NCI-H187 treated with DMSO at 0.1 percent for 48 hours (cell line): ENCODE results near the gene MICAL3.

ENCODE experiments used
- DNase-seq: peaks from one replicate; lab custom pipeline; 2025; lab: John Stamatoyannopoulos, UW

MICAL3 gene

GRCh38 chr22:17792299-17792698, 232.1 kb downstream of the MICAL3 start:
- no peak for DNase-seq

- no peak for DNase-seq
Observed at GRCh38 chr22:17791196-17791595, 233.2 kb downstream of the MICAL3 start.

DNA sequence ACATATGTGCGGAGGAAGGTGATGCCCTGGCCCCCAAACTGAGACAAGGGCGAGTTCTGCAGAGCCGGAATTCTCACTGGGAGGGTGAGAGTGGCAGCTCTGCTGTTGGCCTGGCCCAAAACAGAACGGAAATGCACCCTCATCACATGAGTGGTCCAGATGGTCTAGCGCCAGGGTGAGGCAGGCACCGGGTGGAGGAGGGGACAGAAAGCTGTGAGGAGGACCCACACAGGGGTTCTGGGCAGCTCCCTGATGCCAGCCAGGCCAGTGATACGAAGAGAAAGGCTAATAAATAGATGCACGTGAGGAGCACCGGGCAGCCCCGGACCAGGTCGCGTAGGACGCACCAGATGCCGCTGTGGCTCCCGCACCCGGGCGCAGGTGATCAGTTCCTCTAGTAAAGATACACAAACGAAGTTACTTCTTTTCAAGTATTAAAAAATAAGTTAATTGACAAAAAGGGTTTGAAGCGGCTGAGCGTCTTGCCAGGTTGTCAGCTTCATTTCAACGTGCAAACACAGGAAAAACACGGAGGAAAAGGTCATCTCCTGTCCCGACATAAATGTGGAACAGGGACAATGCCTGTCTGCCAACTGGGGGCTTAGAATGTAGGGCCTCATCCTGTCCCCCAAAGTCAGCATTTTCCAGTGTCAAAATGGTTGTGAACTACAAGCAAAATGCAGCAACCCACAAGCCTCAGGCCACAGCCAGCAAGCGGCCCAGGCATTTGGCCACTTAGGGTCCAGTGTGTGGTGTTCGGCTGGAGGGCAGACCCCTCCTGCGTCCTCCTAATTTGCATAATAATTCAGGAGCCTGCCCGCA, 234.8 kb downstream of the MICAL3 start:
- no peak for DNase-seq

- DNase-seq: no peak
Observed at GRCh38 chr22:17788528-17789378, 235.6 kb downstream of the MICAL3 start.

DNA sequence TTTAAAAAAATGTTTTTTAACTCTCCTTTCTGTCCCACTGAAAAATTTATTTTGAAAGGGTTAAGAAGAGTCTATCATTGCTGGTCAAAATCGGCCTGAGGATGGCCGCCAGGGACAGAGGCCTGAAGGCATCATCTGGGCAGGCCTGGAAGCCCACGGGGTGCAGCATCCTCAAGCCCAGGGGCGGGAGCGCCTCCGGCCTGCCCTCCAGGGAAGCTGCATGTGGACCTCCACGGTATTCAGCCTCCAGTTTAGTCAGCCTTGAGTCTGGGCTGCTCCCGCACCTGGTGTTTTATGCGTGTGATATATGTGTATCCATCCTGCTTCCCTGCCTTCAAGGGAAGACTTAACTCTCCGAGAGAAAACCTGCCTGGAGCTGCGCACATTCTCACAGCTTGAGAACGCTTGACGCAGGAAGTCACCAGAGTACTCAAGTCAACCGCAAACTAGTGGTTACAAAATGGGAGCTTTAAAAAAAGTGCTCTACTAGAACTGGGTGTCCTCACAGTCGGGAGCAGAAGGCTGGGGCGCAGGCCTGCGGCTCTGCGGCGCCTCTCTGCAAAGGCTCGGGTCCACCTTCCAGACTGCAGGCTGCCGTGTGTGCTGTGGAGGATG, 236.5 kb downstream of the MICAL3 start:
- DNase-seq: no peak

DNA sequence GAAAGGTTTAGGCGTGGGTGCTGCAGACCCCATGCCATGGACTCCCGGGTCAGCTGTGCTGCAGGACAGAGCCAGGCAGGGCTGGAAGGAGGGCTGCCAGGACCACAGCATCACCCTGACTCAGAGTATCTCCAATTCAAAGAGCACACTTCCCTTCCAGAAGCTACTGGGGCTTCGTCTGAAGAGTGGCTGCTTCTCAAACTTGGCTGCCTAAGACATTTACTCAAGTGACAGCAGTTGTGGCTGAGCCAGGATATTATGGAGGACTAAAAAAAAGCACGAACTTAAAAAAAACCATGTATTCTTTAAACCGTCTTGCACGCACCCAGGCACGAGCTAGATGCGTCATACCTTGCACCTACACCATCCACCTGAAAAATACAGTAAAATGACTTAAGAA, 237.1 kb downstream of the MICAL3 start:
- no peak for DNase-seq

GRCh38 chr22:17786435-17787161, 237.8 kb downstream of the MICAL3 start:
- no peak for DNase-seq

DNA sequence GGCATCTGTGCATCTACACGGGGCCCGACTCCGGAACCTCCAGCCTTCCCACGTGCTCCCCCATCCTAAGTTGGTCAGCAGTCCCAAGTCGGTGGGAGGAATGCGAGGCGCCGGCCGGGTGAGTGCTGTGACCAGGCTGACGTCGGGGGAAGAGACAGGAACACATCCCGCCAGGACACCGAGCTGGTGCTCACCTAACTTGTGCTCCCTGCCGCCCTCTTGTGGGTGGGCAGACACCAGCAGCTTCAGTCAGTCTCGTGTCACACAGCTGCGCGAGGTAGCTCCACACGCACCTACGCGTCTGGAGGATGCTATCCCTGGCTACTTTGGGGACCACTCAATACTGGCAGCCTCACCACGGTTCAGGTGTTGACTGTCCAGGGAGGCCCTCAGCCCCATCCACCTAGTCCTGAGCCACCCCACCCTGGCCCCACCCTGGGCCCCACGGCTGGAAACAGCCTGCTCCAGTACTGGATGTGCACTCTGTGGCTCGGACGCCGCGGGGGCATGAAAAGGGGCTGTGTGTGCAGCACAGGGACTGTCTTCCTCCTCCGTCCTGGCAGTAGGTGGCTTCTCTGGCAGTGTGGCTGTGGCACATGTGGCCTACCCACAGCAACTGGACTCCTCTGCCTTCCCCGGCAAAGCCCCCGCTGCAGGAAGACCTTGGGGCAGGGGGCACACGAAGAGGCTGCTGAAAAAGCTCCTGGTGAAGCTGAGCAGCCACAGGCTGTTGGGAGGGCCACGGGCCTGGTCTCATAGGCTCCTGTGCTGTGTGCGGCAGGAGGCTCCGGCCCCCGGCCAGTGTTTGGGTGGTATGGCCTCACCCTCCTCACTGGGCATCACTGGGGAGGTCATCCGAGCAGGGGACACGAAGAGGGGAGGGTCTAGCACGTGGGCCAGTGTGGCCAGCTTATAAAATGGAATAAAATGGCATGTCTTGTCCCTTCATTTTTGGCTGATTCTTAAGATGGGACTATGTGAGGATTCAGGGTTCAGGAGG, 238.9 kb downstream of the MICAL3 start:
- no peak for DNase-seq

GRCh38 chr22:17784776-17785175, 239.6 kb downstream of the MICAL3 start:
- no peak for DNase-seq

DNA sequence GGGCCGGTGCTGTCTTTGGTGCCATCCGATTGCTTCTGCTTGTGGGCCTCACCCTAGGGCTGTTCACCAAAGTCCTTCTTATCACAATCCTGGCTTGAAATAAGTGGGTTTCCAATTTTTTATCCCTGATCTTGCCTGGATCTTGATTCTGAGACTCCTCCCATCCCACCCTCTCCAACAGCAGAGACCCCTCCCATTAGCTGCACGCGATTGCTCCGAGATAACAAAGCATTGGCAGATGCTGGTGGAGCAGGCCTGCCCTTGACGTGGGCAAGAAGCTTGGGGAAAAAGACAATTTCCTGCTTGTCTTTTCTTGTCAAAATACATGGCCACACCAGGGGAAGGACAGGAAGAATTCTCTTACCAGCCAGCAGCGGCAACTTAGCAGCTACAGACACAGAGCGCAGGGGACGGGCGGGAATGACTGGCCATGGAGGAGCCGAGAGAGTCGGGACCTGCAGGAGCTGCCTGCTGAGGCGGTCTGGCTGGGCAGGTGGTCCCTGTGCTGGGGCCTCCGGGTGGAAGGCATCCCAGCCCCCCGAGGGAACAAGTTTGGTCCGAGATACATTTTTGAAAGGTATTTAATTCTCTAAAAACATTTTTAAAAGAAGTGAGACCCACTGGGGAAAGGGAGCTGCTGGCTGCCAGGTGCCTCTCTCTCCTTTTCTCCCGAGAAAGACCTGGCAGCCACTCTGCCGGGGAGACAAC, 240.4 kb downstream of the MICAL3 start:
- no peak for DNase-seq

- DNase-seq: no peak
Observed at GRCh38 chr22:17783312-17783711, 241.0 kb downstream of the MICAL3 start.

GRCh38 chr22:17782621-17783020, 241.7 kb downstream of the MICAL3 start:
- DNase-seq: no peak

DNA sequence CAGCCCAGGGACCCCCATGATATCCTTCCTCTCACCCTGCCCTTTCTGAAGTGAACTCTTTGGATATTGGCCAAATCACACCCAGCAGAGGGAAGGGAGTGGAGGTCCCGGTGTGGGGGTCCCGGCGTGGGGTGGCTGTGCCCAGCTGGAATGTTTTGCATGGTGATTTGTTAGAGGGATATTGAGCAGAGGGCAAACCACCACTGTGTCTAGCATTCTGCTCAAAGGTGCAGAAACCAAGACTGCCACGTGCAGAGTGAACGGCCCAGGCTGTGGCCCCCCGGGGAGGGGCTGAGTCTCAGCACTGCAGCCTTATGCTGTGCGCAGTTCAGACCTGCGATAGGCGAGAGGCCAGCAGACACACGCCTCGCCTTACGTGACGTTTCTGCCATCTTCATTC, 242.2 kb downstream of the MICAL3 start:
- no peak for DNase-seq

GRCh38 chr22:17781319-17782031, 242.9 kb downstream of the MICAL3 start:
- no peak for DNase-seq

DNA sequence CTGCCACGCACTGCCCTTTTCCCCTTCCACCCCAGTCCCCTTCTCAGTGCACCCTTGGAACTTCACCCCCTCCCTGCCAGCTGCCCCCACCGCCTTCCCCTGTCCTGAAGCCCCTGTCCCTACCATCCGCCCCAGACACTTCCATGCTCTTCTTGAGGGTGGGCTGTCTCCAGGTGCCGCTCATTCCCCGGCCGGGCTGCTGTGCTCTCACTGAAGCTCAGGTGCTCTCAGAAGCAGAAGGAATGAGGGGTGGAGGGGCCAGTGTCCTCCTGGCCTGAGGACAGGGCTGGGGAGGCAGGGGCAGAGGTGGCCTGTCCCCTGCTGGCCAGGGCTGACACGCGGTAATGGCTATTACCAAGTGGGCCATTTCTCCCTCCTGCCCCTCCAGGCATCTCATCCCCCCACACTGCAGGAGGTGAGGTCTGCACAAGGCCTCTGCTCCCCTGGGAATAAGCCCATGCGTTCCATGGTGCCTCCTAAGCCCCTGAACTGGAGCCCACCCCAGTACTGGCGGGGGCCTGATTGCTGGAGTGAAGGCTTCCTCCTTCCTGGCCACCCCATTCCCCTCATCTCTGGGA, 243.5 kb downstream of the MICAL3 start:
- no peak for DNase-seq

DNA sequence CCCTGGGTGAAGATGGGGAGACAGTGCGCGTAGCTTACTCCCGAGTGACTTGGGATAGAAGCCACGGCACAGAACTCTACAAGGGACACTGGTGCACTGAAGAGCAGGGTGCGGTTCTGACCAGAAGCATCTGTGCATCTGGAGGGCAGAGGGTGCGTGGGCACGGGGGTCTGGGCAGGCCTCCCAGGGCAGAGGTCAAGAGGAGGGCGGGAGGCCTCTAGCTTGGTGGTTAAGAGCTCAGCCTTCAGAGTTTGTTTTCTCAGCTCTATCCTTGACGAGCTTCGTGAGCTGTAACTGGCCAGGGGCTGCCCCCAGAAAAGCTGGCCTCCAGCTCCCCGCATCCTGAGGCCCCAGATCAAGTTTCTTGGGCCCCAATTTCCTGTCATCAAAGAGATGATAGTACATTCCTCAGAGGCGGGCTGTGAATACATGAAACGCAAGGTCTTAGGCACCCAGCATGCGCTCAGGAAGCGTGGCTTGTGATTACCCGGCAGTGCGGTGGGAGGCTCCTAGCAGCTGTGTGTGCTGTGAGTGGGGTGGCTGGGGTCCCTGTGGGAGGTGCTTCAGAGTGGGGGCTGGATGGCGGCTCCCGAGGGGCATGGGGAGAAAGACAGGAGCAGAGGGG, 244.1 kb downstream of the MICAL3 start:
- DNase-seq: no peak

DNA sequence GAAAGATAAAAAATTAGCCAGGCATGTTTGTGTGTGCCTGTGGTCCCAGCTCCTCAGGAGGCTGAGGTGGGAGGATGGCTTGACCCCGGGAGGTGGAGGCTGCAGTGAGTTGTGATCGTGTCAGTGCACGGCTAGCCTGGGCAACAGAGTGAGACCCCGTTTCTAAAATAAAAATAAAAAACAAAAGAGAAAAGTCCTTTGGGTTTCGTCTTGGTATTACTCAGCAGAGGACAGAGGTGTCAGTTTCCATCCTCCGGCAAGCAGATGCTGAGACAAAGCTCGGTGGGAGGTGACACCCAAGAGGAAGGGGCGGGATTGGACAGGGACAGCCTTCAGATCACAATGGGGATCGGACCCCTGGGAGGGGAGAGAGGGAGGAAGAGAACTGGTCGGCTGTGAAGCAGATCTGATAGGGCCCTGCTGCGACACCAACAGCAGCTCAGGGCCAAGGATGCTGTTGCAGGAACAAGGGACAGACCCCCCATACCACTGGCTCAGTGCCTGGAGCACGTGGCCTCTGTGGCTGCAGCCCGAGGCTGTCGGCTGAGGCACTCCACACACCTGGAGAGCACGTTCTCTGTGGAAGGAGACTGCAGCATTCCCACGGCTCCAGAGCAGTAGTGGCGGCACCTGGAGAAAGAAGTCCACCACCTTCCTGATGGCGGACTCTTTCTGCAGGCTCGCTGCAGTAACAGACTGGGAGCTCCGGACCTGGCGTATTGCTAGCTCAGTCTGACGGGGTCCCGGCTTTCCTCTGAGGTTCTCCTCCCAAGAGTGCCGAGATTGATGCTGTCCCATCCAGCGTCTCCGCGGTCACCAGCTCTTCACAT, 244.9 kb downstream of the MICAL3 start:
- no peak for DNase-seq
